ENCODE measurements around the gene PIGR.

The PIGR gene

GRCh38 chr1:206907304-206907991, 38.8 kb downstream of the PIGR start:
- DNase-seq: no peak

- DNase-seq: no peak
These were observed 40.7 kb downstream of the PIGR start for GRCh38 chr1:206905295-206906164.

DNA sequence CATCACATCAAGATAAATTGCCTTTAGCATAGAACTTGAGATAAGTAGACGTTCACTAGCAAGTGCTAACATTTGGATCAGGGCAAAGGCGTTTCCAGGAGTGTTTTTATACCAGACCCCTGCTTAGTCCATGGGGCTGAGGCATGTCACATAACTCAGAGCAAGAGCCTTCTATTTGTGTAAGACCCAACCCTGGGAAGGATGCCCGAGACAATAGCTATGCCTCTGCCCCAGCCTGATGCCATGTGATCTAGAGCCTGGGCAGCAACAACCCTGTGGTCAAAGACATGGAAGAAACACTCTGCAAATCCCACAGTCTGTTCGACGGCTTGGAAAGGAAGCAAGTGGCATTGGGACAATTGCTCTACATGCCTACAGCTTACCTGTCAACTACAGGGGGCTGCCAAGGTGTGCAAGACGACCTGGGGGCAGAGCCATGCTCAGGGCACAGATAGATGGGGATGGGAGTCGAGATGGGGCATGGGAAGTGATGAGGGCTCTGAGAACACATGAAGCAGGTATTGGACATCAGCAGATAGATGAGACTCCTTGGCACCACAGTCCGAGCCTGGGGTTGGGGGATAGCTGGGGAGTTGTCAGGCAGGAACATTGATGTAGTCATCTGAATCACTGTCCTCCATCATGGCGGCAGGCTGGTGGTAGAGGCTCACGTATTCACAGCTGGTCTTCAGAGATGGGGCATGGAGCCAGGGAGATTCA, 41.7 kb downstream of the PIGR start:
- no peak for DNase-seq

GRCh38 chr1:206903687-206904086, 42.6 kb downstream of the PIGR start:
- DNase-seq: no peak

DNA sequence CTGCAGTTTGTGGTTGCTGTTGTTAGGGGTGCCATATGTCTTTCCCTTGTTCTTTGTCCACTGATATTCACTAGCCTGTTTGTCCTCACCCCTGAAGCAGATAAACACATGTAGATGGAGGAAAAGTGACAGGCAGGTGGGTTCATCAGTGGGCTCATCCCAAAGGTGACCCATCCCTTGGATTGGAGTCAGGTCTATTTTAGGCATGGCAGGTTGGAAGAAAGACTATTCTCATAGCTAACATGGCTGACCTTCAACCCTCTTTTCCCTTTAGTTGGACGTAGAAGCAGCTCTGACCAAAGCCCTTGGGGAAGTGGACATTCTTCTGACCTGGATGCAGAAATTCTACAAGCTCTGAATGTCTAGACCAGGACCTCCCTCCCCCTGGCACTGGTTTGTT, 43.6 kb downstream of the PIGR start:
- no peak for DNase-seq

GRCh38 chr1:206901944-206902343, 44.3 kb downstream of the PIGR start:
- no peak for DNase-seq

- no peak for DNase-seq
These were observed 46.1 kb downstream of the PIGR start for GRCh38 chr1:206900149-206900548.

DNA sequence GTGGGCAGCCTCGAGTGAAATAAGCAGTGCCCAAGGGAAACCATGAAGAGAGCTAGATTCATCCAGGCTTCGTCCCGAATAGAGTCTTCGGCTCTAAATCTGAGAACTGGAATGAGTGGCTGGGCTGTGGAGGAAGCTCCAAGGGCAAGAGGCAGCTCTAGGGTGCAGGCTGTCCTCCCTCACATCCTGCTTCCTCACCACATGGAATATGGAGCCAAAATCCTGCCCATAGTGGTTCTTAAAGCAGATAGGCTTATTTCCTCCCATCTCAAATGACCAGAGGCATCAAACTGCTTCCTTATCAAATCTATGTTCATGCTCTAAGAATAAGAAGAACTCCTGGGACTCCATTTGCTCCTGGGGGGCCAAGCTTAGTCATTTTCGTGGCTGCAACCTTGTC, 46.5 kb downstream of the PIGR start:
- DNase-seq: no peak

DNA sequence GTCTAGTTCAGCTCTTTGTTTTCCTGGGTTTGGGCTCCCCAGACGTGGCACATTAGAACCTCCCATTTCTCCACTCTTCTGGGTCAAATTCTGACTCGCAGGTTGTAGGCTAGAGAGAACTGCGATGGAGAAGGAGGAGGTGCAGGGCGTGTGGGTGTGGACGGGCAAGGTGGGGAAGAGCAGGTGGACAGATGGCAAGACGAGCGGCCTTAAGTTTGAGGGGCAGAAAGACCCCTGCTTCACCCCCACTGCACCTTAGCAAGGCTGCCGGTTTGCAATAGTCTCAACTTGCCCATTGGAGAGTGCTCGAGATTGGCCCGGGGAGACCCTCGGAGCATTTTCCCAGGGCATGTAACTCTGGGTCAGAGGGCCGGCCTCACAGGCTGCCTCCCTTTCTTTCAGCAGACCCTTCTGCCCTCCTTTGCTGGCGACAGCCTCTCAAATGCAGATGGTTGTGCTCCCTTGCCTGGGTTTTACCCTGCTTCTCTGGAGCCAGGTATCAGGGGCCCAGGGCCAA, 47.3 kb downstream of the PIGR start:
- no peak for DNase-seq

- DNase-seq: no peak
These were observed 48.0 kb downstream of the PIGR start for GRCh38 chr1:206898089-206898914.

DNA sequence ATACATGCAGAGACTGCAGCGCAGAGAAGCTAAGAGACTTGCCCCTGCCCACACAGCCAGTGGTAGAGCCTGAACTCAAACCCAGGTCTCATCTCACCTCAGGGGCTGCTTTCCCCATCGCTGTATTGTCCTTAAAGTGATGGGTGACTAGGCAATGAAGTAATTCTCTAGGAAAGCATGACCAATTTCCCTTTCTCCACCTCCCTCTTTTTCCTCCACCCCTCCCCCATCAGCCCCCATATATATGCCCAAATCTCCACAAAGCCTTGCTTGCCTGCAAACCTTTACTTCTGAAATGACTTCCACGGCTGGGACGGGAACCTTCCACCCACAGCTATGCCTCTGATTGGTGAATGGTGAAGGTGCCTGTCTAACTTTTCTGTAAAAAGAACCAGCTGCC, 49.1 kb downstream of the PIGR start, which contains the start of gene IL24:
IL24 (plus strand) TSS at position 269 of the 400 bp plus-strand sequence. CDS start 390 bp downstream, outside the sequence.
- no peak for DNase-seq

DNA sequence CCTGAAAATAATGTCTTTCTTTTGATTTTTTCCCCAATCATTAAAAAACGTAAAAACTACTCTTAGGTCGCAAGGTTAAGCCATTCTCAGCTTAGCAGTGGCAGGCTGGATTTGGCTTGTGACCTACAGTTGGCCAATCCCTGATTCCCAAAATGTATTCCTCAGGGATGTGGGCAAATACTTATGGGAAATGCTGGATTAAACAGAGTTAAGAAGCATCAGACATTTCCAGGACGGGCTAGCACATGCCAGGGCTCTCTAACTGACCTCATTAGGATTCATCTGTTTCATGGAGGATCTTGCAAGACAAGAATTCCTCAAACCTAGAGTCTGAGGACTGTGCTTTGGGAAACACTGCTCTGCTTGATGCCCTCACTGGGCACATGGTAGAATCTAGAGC, 50.0 kb downstream of the PIGR start:
- DNase-seq: no peak

DNA sequence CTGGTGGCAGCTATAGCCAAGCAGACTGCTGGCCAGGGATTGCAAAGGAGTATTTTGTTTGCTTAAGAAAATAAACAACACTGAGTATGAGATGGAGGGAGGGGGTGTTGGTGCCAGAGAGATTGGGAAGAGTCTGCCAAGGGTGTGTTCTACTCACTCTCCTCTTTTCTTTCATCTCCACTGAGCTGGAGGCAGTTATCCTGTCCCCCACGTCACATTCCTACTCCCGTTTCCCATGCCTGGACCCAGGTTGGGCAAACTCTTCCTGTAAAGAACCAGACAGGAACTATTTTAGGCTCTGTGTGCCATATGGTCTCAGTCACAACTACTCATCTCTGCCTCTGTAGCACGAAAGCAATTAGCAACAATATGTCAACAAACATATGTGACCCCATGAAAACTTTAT, 50.4 kb downstream of the PIGR start:
- DNase-seq: no peak

DNA sequence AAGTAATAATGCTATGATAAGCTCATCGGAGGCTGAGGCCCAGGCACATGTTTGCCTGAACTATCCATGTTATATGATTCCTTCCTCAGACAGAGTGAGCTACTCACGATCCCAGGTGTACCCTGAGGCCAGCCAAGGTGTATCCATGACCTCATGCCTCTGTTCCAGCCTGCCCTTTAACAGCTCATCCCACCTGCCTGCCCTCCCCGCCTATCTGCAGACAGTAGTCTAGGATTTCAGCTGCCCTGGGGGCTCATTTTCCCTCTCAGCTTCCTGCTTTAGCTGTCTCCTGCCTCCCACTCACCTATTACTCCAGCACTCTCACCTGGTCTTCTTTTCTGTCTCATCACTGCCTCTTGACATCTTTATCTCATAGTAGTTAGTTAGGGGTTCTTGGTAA, 50.9 kb downstream of the PIGR start:
- DNase-seq: no peak

GRCh38 chr1:206893380-206893779, 52.9 kb downstream of the PIGR start:
- DNase-seq: no peak

GRCh38 chr1:206892351-206892984, 53.8 kb downstream of the PIGR start:
- no peak for DNase-seq

- DNase-seq: no peak
These were observed 54.9 kb downstream of the PIGR start for GRCh38 chr1:206891412-206891811.

GRCh38 chr1:206890125-206891060, 55.9 kb downstream of the PIGR start:
- no peak for DNase-seq

GRCh38 chr1:206887701-206888100, 58.6 kb downstream of the PIGR start:
- no peak for DNase-seq

DNA sequence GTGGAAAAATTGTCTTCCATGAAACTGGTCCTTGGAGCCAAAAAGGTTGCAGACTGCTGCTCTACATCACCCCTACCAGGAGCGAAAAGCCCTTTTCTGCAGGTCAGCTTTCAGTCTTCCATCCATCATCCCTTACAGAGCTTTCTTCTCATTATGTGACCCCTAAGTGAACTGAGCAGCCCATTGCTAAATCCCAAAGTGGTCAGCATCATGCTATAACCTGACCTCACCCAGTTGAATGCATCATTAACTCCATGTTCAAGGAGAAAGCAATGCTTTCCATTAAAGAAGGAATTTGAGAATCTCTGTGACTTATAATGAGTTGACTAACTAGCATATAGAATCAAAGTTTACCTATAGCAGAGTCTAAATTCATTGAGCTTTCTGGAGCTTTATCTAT, 59.4 kb downstream of the PIGR start:
- no peak for DNase-seq
